GM23248 (cell line): Measurements from ENCODE around the gene SLC25A1. TPM values are rescaled to one million over a fixed set of nuclear protein-coding genes. Genes with fewer than 3 reads are reported as not detected.

Experiments
- DNase-seq: peaks from one replicate; pipeline ENCODE4 v3.0.0-alpha.2; 2015
- H2AFZ ChIP-seq: fragments of 200-600 bp; sonication (generic); 2 replicates; pipeline ENCODE4 v1.6.1; 2016; ENCODE audit warnings: antibody characterized with exemption
- H3F3A ChIP-seq: fragments of 200-600 bp; sonication (generic); 2 replicates; pipeline ENCODE4 v1.6.1; 2016; ENCODE audit warnings: mild to moderate bottlenecking, antibody characterized with exemption, mixed run types; ENCODE audit not compliant: insufficient read depth
- H3K27ac ChIP-seq: fragments of 200-600 bp; sonication (generic); 2 replicates; pipeline ENCODE4 v1.5.1; 2016; ENCODE audit warnings: mild to moderate bottlenecking
- H3K27me3 ChIP-seq: fragments of 200-600 bp; sonication (generic); replicated peaks from 2 replicates; pipeline ENCODE4 v1.6.1; 2016; ENCODE audit warnings: mild to moderate bottlenecking; ENCODE audit not compliant: insufficient read depth
- H3K36me3 ChIP-seq: fragments of 200-600 bp; sonication (generic); 2 replicates; pipeline ENCODE4 v1.6.1; 2016; ENCODE audit warnings: low read depth, mild to moderate bottlenecking
- H3K4me1 ChIP-seq: fragments of 200-600 bp; sonication (generic); 2 replicates; pipeline ENCODE4 v1.6.1; 2016; ENCODE audit warnings: mild to moderate bottlenecking; ENCODE audit not compliant: insufficient read depth
- H3K4me2 ChIP-seq: fragments of 200-600 bp; sonication (generic); one replicate; pipeline ENCODE4 v1.6.1; 2016; ENCODE audit warnings: mild to moderate bottlenecking; ENCODE audit not compliant: unreplicated experiment
- H3K4me3 ChIP-seq: fragments of 200-600 bp; sonication (generic); 2 replicates; pipeline ENCODE4 v1.5.1; 2016; ENCODE audit warnings: mild to moderate bottlenecking
- H3K79me2 ChIP-seq: fragments of 200-600 bp; sonication (generic); 2 replicates; pipeline ENCODE4 v1.6.1; 2016; ENCODE audit warnings: mild to moderate bottlenecking; ENCODE audit not compliant: insufficient read depth
- H3K9ac ChIP-seq: fragments of 200-600 bp; sonication (generic); 2 replicates; pipeline ENCODE4 v1.6.1; 2016; ENCODE audit warnings: mild to moderate bottlenecking
- H3K9me2 ChIP-seq: fragments of 200-600 bp; sonication (generic); 2 replicates; pipeline ENCODE4 v1.6.1; 2016; ENCODE audit warnings: mixed run types, mild to moderate bottlenecking, moderate library complexity; ENCODE audit not compliant: insufficient read depth
- H3K9me3 ChIP-seq: fragments of 200-600 bp; sonication (generic); one replicate; pipeline ENCODE4 v1.6.1; 2017; ENCODE audit warnings: low read depth
- H4K20me1 ChIP-seq: fragments of 200-600 bp; sonication (generic); 2 replicates; pipeline ENCODE4 v1.6.0; 2016; ENCODE audit not compliant: insufficient read depth
- EZH2 ChIP-seq: fragments of 200-600 bp; sonication (generic); IDR thresholded peaks from 2 replicates; pipeline ENCODE4 v1.6.1; 2018; ENCODE audit warnings: antibody characterized with exemption, mild to moderate bottlenecking; ENCODE audit not compliant: insufficient read depth, poor library complexity, severe bottlenecking
- EZH2phosphoT487 ChIP-seq: fragments of 200-600 bp; sonication (generic); IDR thresholded peaks from 2 replicates; pipeline ENCODE4 v1.6.1; 2018; ENCODE audit warnings: antibody characterized with exemption, moderate library complexity, mild to moderate bottlenecking, low read depth; ENCODE audit not compliant: insufficient read depth
- WGBS, 2 experiments: methylation state at CpG; one replicate each; pipeline ENCODE4 v1.1.6; 2015 to 2017; ENCODE audit warnings: low lambda C conversion rate in 2 of 2, low coverage in 1 of 2; ENCODE audit errors: missing lambda C conversion rate in 2 of 2; 5-methylcytosine and 5-hydroxymethylcytosine counted together
- in situ Hi-C: fragments of 300-500 bp; cut with MboI; formaldehyde crosslinking; loops from 2 replicates; pipeline ENCODE4 v1.15.0; 2020
- polyA plus RNA-seq: library from polyadenylated mRNA; unstranded; fragments of >200 nt; fragmentation: Nextera tagmentation; extraction: Ambion mirVana; gene quantifications from 2 replicates; pipeline ENCODE4 v1.2.1, GENCODE V29; 2016
- total RNA-seq: library from RNA; depleted of rRNA; stranded (reverse); fragments of >200 nt; shearing (Covaris generic); gene quantifications from 2 replicates; pipeline ENCODE4 v1.2.3, GENCODE V29; 2014; rRNA removed

Gene SLC25A1
- total and polyA plus RNA-seq, 2 experiments from 2014 or later, result 99.5 to 113 TPM

- no peak for DNase-seq
- Histone ChIP-seq H3F3A (no peaks in the 10 kb centered on the region), H3K27me3 (no peaks in the 10 kb centered on the region), H3K36me3 (no peaks in the 10 kb centered on the region), H2AFZ (no peak overlapping the region), H3K9me2 (no peaks in the 10 kb centered on the region), H3K79me2 (no peaks in the 10 kb centered on the region), H3K27ac (no peak overlapping the region), H3K9me3 (no peaks in the 10 kb centered on the region), H3K9ac (no peak overlapping the region), H4K20me1 (no peaks in the 10 kb centered on the region), H3K4me3 (no peak overlapping the region), H3K4me1 (no peaks in the 10 kb centered on the region), H3K4me2 (no peak overlapping the region)
- WGBS, 2 experiments, result 85 to 86% methylated on average over 7 of the region's 7 CpGs
- in situ Hi-C loops, result no loop called here
- TF ChIP-seq EZH2phosphoT487 (no peak), EZH2 (no peak)
Observed at GRCh38 chr22:19128009-19128401, 50.5 kb downstream of the SLC25A1 start.

- no peak overlapping the region for H3K27ac ChIP-seq
- no peak for DNase-seq
- no peaks in the 10 kb centered on the region for H3K27me3 ChIP-seq
- H3K9ac ChIP-seq, result no peak overlapping the region
- 79 to 84% methylated on average over 14 of the region's 16 CpGs for WGBS, 2 experiments
- no peak for TF ChIP-seq EZH2
- no peak for TF ChIP-seq EZH2phosphoT487
- no peaks in the 10 kb centered on the region for H3F3A ChIP-seq
- no peaks in the 10 kb centered on the region for H3K9me2 ChIP-seq
- no peaks in the 10 kb centered on the region for H3K36me3 ChIP-seq
- no peaks in the 10 kb centered on the region for H3K79me2 ChIP-seq
- H3K4me3 ChIP-seq, result no peak overlapping the region
- in situ Hi-C loops, result no loop called here
- no peaks in the 10 kb centered on the region for H3K9me3 ChIP-seq
- H2AFZ ChIP-seq, result no peak overlapping the region
- H3K4me1 ChIP-seq, result no peaks in the 10 kb centered on the region
- H3K4me2 ChIP-seq, result no peak overlapping the region
- H4K20me1 ChIP-seq, result no peaks in the 10 kb centered on the region
Observed at GRCh38 chr22:19127329-19128008, 51.1 kb downstream of the SLC25A1 start.

- Histone ChIP-seq H2AFZ (no peak overlapping the region), H4K20me1 (no peaks in the 10 kb centered on the region), H3K36me3 (no peaks in the 10 kb centered on the region), H3K4me2 (no peak overlapping the region), H3K9ac (no peak overlapping the region), H3K79me2 (peaks cover 1% of the 10 kb centered on the region), H3K4me3 (no peak overlapping the region), H3K27me3 (no peaks in the 10 kb centered on the region), H3K9me2 (no peaks in the 10 kb centered on the region), H3K4me1 (no peaks in the 10 kb centered on the region), H3F3A (no peaks in the 10 kb centered on the region), H3K9me3 (no peaks in the 10 kb centered on the region), H3K27ac (no peak overlapping the region)
- in situ Hi-C loops, result no loop called here
- no peak for TF ChIP-seq EZH2phosphoT487
- no peak for TF ChIP-seq EZH2
- no peak for DNase-seq
- WGBS, 2 experiments, result 79% methylated on average over 19 of the region's 19 CpGs
Observed at GRCh38 chr22:19126309-19127273, 51.9 kb downstream of the SLC25A1 start.

Other genes with a start within 250 kb of the SLC25A1 start
- gene PRODH, start 242.4 kb downstream of the SLC25A1 start, total RNA-seq, result not detected in 2 replicates
- not detected in 2 replicates for gene PRODH, start 242.4 kb downstream of the SLC25A1 start, polyA plus RNA-seq
- gene DGCR2, start 56.3 kb downstream of the SLC25A1 start, total RNA-seq, result 42.7 and 43.6 TPM in 2 replicates
- 25.6 and 27.1 TPM in 2 replicates for gene DGCR2, start 56.3 kb downstream of the SLC25A1 start, polyA plus RNA-seq
- not detected in 2 replicates for gene TSSK2, start 47.4 kb downstream of the SLC25A1 start, total RNA-seq
- gene TSSK2, start 47.4 kb downstream of the SLC25A1 start, polyA plus RNA-seq, result not detected in 2 replicates
- gene ESS2, start 34.1 kb downstream of the SLC25A1 start, total RNA-seq, result 18.6 and 23.0 TPM in 2 replicates
- gene ESS2, start 34.1 kb downstream of the SLC25A1 start, polyA plus RNA-seq, result 12.3 and 12.6 TPM in 2 replicates
- not detected in 2 replicates for gene GSC2, start 28.4 kb downstream of the SLC25A1 start, total RNA-seq
- gene GSC2, start 28.4 kb downstream of the SLC25A1 start, polyA plus RNA-seq, result not detected in 2 replicates
- gene CLTCL1, start 113.0 kb upstream of the SLC25A1 start, total RNA-seq, result 10.2 and 20.0 TPM in 2 replicates
- 8.5 and 8.9 TPM in 2 replicates for gene CLTCL1, start 113.0 kb upstream of the SLC25A1 start, polyA plus RNA-seq